Body of pancreas (tissue), 4 donors: Measurements from ENCODE around the gene PSMD4. TPM values are rescaled to one million over a fixed set of nuclear protein-coding genes. Genes with fewer than 3 reads are reported as not detected.
"Not testable (repeated sequence)": the region's sequence is repeated elsewhere in the genome, so short reads cannot be mapped to it uniquely, and the experiment has no call there.

Experiments
- ATAC-seq: fragments of 150-250 bp; one replicate; pipeline ENCODE4 v1.9.1; 2016
- DNase-seq, 4 donors: peaks; one replicate each; pipeline ENCODE4 v3.0.0-alpha.2; 2019
- H3K27ac ChIP-seq, 4 donors: fragments of 200-600 bp; sonication (generic); 1 replicate in 3 of 4; 2 replicates in 1 of 4; pipeline versions ENCODE4 v1.5.1 to v1.6.1; 2016 to 2019; ENCODE audit warnings: mild to moderate bottlenecking in 1 of 4, mixed read lengths in 1 of 4, moderate library complexity in 1 of 4
- H3K27me3 ChIP-seq, 2 donors: fragments of 200-600 bp; sonication (generic); one replicate each; pipeline ENCODE4 v1.6.0; 2016; ENCODE audit warnings: mild to moderate bottlenecking in 1 of 2
- H3K36me3 ChIP-seq, 2 donors: fragments of 200-600 bp; sonication (generic); replicated peaks in 1 of 2; 2 replicates each; pipeline ENCODE4 v1.5.1; 2016; ENCODE audit warnings: low read depth in 2 of 2; ENCODE audit not compliant: insufficient read depth in 1 of 2
- H3K4me1 ChIP-seq: fragments of 200-600 bp; sonication (generic); one replicate; pipeline ENCODE4 v1.6.0; 2016
- H3K4me3 ChIP-seq, 2 donors: fragments of 200-600 bp; sonication (generic); 1 replicate in 1 of 2; 2 replicates in 1 of 2; pipeline ENCODE4 v1.5.1; 2016 to 2019
- H3K9me3 ChIP-seq, 3 donors: fragments of 200-600 bp; sonication (generic); 1 replicate in 2 of 3; 2 replicates in 1 of 3; pipeline ENCODE4 v1.5.1; 2016
- CTCF ChIP-seq, 7 experiments: fragments of 450-650 bp in 4 of 7; fragments of 200-600 bp in 3 of 7; sonication (generic) in 3 of 7; IDR thresholded peaks; one replicate each; pipeline ENCODE4 v1.5.1; 2016 to 2019; ENCODE audit warnings: antibody characterized with exemption in 7 of 7
- POLR2A ChIP-seq, 3 donors: fragments of 450-650 bp; IDR thresholded peaks; one replicate each; pipeline ENCODE4 v1.6.1; 2016; ENCODE audit warnings: antibody characterized with exemption in 3 of 3, mild to moderate bottlenecking in 2 of 3
- WGBS, 2 donors: methylation state at CpG; one replicate each; pipeline ENCODE4 v1.1.5; 2017; 5-methylcytosine and 5-hydroxymethylcytosine counted together
- intact Hi-C: fragments of 100-400 bp; cut with DNase I; formaldehyde crosslinking; loops from one replicate; pipeline ENCODE4 v1.15.1; 2023
- total RNA-seq, 2 donors: library from RNA; depleted of rRNA; stranded (reverse); fragments of >200 nt; gene quantifications; one replicate each; pipeline ENCODE4 v1.1.0, GENCODE V29; 2016

PSMD4 gene
- total RNA-seq = 10 to 100 TPM; 70.2 to 73.4 TPM

- intact Hi-C loops = loop anchor here (5.0 kb wide), 1 partner anchor 52 kb away; no protein-coding TSS in a partner anchor
- H3K27ac ChIP-seq = peak within 1 kb of the TSS; percentile 46 to 87 (median 72)
- WGBS, 2 donors = 8 to 10% methylated on average over 28 to 56 of the region's 56 CpGs
- no peaks in the 10 kb centered on the region for H3K36me3 ChIP-seq
- peaks cover 19% of the 10 kb centered on the region for H3K4me1 ChIP-seq
- peak within 1 kb of the TSS; percentile 33 to 71 for H3K4me3 ChIP-seq
- no peaks in the 10 kb centered on the region for H3K27me3 ChIP-seq
- no peaks in the 10 kb centered on the region for H3K9me3 ChIP-seq
- ATAC-seq (peak; percentile 100), DNase-seq (peak; percentile 93 to 97 (median 94))
- peak; percentile 38 to 88 (median 79) for TF ChIP-seq POLR2A (IDR thresholded peaks at IDR 0.05)
- TF ChIP-seq CTCF (IDR thresholded peaks at IDR 0.05) = no peak
Observed at GRCh38 chr1:151254217-151255213, at the start of gene PSMD4. PSMD4 (plus strand) TSS chr1:151254734; CDS start chr1:151254783, 49 bp downstream.

- H3K9me3 ChIP-seq, ATAC-seq, intact Hi-C loops, DNase-seq, H3K4me1 ChIP-seq, H3K36me3 ChIP-seq, H3K27ac ChIP-seq, H3K27me3 ChIP-seq, H3K4me3 ChIP-seq: not testable (repeated sequence)
- WGBS, 2 donors = 92% methylated on average over 11 to 12 of the region's 12 CpGs
Observed at GRCh38 chr1:151205381-151205965, 49.1 kb upstream of the PSMD4 start.

- intact Hi-C loops = no loop called here
- peaks cover 5% of the 10 kb centered on the region for H3K4me1 ChIP-seq
- DNase-seq (no peak), ATAC-seq (no peak)
- no peaks in the 10 kb centered on the region for H3K9me3 ChIP-seq
- H3K27ac ChIP-seq = no peak overlapping the region
- H3K27me3 ChIP-seq = no peaks in the 10 kb centered on the region
- no peak for TF ChIP-seq CTCF (IDR thresholded peaks at IDR 0.05)
- 67 to 82% methylated on average over 1 of the region's 1 CpG for WGBS, 2 donors
- H3K36me3 ChIP-seq = peaks cover 0 to 6% of the 10 kb centered on the region in 2 donors
- no peak overlapping the region for H3K4me3 ChIP-seq
Observed at GRCh38 chr1:151210830-151211229, 43.7 kb upstream of the PSMD4 start.

GRCh38 chr1:151211972-151212705 is 42.4 kb upstream of the PSMD4 start:
- intact Hi-C loops = no loop called here
- no peak for ATAC-seq
- 82 to 88% methylated on average over 15 of the region's 15 CpGs for WGBS, 2 donors

More at GRCh38 chr1:151211972-151212705, 42.4 kb upstream of the PSMD4 start:
- peaks cover 0 to 5% of the 10 kb centered on the region in 2 donors for H3K36me3 ChIP-seq
- H3K4me1 ChIP-seq = peaks cover 15% of the 10 kb centered on the region
- no peaks in the 10 kb centered on the region for H3K27me3 ChIP-seq
- TF ChIP-seq POLR2A (IDR thresholded peaks at IDR 0.05) (no peak), CTCF (IDR thresholded peaks at IDR 0.05) (no peak)
- no peak overlapping the region for H3K27ac ChIP-seq
- no peak for DNase-seq
- H3K4me3 ChIP-seq = no peak overlapping the region
- no peaks in the 10 kb centered on the region for H3K9me3 ChIP-seq
